Activated CD4-positive, alpha-beta T cell treated with anti-CD3 and anti-CD28 coated beads, Interleukin-2, Interleukin-6, amounts not matched to agents 100 ng/mL and 50 ng/mL, durations not matched to agents 16 hours and 8 hours (primary cell): Measurements from ENCODE around the gene FBXL4.
A peak's percentile ranks its signal among the peaks of the same experiment; 100 is the strongest.

Source experiments
- DNase-seq: peaks from one replicate; pipeline ENCODE4 v3.0.0-alpha.2; 2020

FBXL4 gene

GRCh38 chr6:98947411-98948292 is at the start of gene FBXL4:
TSS of gene FBXL4 (minus strand) at chr6:98947946. CDS start at chr6:98926988, 20,958 bp downstream.
- peak; percentile 85 for DNase-seq

DNA sequence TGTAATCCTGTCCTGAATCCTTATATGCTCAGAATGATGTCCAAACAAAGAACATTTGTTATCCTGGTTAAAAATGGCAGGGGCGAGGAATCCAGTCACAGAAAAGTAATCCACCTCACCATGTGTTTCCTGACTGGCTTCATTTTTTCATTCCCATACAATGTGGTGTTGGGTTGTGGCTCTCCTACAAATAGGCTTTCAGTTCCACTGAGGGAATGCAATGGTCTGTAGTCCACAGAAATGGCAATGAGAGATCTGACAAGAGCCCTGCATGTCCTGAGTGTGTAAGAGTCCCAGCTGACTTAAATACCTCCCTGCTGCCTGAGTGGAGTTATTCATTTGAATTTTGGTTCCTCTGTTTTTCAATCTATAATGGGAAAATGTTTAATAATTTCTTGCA is 47.4 kb upstream of the FBXL4 start:
- DNase-seq, result no peak

DNA sequence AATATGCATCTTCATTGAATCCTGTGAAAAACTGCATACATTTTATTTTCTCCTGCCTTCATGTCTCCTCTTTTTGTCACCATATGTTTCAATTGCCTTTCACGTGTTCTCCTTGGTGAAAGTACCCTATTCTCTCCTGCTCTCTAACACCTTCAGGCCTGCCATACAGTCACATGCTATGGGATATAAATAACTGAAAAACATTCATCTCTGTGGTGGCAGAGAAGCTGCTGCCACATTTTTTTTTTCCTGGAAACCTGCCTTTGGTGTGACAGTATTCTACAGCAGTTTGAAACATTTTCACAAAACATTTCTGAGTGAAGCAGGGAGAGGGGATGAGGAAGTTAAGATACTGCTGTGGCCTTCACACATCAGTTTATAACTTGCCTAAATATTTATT is 44.8 kb upstream of the FBXL4 start:
- no peak for DNase-seq

DNA sequence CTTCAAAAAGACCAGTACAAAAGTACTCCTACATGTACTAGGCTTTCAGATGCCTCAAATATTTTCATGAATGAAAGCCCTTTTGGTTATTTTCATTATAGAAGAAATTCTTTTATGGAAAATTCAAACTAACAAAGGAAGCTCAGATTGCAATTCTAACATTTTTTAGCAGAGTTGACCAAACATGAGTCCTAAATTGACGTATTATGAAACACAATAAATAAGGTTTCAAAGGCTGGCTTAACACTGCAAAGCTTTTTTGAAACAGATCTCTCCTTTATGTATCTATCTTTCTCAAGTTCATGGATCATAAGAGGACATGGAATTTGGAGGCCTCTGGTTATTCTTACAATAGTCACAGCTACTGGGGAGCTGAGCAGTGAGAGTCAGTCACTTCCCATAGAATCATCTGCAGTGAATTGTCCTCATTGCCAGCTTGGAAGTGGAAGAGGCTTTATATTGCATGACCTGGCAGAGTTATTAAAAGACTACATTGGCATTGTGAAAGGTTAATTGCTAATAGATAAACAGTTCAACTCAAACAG is 38.4 kb upstream of the FBXL4 start:
- DNase-seq, result no peak

DNA sequence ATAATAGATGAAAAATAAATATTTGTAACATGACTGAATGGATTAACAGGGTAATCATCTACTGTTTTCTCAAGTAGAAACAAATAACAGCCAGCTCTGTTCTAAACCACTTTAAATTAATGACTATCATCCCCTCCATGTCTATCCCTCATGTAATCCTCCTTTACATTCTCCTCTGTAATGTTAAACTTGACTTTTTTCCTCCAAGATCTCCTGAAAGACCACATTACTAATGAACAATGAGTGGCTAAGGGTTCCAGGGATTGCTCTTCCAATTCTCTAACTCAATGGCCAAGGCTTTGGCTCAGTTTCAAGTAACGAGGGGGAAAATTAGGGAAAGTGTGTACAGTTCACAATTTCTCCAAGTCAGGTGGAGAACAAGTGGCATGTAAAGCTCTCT is 37.6 kb upstream of the FBXL4 start:
- no peak for DNase-seq

DNA sequence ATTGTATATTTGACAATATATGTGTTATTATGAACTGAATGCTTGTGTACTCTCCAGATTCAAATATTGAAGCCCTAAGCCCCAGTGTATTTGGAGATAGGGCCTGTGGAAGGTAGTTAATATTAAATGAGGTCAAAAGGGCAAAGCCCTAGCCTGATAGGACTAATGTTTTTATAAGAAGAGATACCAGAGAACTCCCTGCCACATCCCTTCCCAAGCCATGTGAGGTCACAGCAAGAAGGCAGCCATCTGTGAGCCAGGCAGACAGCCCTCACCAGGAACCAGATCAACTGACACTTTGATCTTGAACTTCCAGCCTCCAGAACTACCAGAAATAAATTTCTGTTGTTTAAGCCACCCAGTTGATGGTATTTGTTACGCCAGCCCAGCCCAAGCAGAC is 36.4 kb upstream of the FBXL4 start:
- DNase-seq, result no peak

GRCh38 chr6:98981473-98981872 is 33.7 kb upstream of the FBXL4 start:
- DNase-seq, result no peak

- DNase-seq, result no peak
Observed at GRCh38 chr6:98980819-98981218, 33.1 kb upstream of the FBXL4 start.

DNA sequence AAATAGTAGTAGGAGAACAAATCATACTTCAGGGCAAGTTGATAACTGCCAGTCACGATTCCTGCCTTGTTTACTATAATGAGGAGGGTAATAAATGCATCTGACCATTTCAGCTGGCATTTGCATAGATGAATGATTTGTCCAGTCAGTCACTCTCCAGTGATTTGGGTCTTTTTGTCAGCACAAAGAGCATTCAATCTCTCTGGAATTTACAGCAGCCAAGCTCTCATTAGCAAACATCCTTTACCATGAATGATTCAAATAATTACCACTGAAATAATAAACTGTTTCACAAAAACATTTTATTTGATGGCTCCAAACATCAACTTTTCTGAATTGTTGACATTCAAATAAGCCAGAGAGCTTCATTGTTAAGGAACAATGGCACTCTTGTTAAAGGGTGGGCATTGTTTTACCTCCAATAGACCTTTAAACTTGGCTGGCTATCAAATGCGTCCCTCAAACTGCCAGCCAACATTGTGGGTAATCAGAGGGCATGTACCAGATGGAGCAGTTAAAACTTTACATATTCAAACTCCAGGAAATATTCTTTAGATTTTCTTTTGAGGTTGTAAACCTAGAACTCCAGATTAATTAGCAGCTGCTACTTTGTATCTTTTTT is 30.0 kb upstream of the FBXL4 start:
- DNase-seq, result no peak

DNA sequence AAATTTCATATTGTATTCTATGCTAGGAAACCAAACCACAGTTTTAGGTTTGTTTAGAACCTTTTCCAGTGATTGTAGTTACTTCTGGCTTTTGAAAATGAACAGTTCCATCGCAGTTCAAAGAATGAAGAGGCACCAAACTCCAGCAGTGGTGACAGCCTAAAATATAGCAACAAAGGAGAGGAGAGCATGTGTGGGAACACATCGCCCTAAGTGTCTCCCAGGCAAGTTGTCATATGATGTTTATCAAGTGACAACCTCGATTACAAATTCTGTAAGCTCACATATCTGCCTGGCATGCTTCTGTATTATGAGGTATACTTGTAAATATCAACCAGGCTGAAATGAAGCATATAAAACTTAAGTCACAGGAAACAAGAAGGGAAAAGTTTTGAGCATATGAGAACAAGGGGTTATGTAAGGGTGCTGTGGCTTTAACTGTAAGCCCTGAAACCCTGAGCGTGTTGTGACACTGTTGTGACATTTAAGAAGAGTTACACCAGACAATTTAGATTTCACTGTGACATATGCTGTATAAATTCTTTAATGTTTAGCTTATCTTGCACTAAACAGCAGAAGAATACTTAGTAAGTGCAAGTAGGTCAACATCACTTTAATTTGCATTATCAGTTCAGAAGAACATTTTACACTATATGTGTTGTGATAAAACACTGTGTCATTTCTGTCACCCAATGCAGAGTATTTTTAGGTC is 29.1 kb upstream of the FBXL4 start:
- DNase-seq, result no peak

GRCh38 chr6:98975421-98975820 is 27.7 kb upstream of the FBXL4 start:
- no peak for DNase-seq

- no peak for DNase-seq
Observed at GRCh38 chr6:98974309-98974708, 26.6 kb upstream of the FBXL4 start.

DNA sequence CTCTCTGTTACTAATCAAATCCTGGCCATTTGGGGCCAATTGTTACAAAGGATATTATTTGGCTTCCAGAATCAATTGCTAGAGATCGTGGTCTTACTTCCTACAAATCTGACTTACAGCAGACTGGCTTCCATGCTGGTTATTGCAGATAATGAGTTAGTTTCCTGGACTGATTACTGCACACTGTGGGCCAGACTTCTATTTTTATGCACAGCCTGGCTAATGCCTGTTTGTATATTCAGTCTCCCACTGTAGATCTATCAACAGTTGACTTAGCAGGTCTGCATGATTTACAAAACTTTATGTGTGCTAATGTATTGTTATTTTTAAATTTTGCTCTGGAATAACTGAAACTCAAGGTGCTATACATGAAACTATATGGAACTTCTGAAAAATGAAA is 25.8 kb upstream of the FBXL4 start:
- DNase-seq, result no peak

- DNase-seq, result no peak
Observed at GRCh38 chr6:98971303-98971702, 23.6 kb upstream of the FBXL4 start.

DNA sequence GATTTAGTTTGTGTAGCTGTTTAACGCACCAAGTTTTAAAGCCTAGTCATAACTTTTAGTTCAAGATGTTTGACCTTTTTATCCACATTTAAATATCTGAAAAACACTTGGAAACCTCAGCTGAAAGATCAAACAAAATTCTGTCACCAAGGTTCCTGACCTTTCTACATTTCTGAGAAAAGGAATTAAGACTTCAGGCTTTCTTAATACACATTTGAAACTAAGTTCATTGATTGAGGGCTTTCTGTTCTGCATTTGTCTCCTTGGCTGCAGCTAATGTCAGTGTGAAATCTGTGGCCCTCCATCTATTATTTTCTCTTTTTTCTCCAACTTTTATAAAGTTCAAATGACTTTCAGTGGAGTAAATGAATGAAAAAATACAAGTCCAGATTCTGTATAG is 22.7 kb upstream of the FBXL4 start:
- no peak for DNase-seq

DNA sequence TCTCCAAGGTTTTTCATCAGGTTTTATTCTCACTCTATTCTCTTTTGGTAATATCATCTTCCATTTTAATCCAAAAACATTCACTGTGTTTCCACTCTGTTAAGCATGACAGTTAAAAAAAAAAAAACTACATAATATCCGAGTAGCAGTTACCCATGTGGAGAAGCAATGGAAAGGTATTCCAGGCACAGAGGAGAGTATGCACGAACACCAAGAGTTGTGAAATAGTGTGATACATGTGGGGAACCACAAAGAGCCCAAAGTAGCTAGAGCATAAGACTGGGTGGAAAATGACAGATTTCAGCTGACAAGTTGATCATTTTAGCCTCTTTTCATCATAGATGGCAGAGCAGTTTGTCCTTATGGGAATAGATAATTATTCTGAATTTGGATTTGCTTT is 19.9 kb upstream of the FBXL4 start:
- DNase-seq, result no peak

DNA sequence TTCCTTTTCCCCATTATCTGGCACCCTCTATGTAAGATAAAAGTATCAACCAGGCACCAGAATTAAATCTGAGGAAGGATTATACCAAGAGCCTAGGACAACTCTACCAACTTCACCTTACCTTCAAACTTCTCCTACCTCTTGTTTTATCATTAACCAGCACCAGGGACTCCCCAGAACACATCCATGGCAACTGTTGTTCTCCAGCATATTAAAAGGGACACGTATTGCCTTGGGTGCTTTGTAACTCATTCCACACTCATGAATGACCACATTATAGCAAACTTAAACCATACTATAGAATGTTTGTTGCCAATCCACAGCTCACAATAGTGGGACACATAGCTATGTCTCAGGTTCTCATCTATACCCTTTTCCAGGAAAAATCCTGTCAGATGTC is 11.9 kb upstream of the FBXL4 start:
- DNase-seq, result no peak

- no peak for DNase-seq
Observed at GRCh38 chr6:98958776-98959175, 11.0 kb upstream of the FBXL4 start.

- DNase-seq, result no peak
Observed at GRCh38 chr6:98957450-98957849, 9.7 kb upstream of the FBXL4 start.

GRCh38 chr6:98949589-98949988 is 1.8 kb upstream of the FBXL4 start:
- DNase-seq, result no peak

DNA sequence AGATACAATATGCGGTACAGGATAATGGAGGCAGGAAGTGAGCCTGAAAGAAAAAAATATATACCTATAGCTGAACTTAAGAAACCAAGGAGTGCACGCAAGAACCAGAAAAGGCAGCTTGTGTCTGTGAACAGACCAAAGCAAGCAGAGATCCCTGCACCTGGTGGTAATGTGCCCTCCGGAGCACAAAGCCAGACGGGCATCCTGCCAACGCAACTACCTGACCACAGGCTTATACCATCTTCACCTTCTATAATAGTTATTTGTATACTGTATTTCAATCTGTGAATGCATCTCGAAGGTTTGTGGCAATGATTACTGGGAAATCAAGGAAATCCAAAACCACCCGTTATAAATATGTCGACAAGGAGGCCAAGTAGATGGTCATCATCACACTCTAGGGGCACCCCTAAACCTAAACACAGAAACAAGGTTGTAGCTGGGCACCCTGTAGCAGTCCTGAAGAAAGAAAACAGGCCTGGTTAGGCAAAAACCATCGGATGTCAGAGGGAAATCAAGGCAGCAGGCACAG is 801 bp downstream of the FBXL4 start:
- peak; percentile 40 for DNase-seq

GRCh38 chr6:98946266-98946878 is 1.4 kb downstream of the FBXL4 start:
- no peak for DNase-seq
